Measurements from ENCODE around the gene NBEA. TPM values are rescaled to one million over a fixed set of nuclear protein-coding genes. Genes with fewer than 3 reads are reported as not detected.
A peak's percentile ranks its signal among the peaks of the same experiment; 100 is the strongest.

NBEA gene
- polyA plus RNA-seq, 2 of the 4 experiments (the other 2 are of a cell fraction): 3.5 to 11.8 TPM

DNA sequence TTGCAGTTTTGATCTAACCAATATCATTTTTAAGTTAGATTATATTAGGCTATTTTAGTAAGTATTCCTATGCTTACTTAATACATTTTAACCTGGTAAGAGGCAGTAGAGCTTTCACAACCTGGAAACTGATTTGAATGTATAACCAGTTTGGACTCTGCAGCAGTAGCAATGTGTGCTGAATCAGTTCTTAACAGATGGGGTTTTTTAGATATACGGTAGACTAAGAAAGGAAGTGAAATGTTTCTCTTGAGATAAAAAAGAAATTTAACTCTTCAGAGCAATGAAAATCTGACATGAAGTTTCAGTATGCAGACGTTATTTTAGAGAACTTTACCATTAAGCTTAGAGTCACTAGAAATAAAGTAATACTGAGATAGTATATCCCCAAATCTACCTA lies 2.7 kb downstream of the NBEA start:
- CTCF ChIA-PET: no interaction called here

DNA sequence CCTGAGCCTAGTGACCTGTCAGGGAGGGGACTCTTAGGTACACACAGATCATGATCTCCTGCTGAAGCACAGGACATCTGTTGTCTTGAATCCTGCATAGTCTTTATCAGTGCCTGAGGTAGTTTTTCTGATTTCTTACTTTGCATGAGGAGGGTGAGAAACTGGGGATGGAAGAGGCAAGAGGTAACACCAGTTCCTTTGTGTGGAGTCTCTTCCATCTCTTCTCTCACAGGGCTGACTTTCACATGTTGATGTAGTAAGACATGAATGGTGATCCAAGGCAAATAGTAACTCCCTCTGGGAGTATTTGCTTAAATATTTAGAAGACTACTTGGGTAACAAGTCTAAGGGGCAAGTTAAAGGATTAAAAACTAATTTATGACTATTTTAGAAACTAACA lies 9.5 kb downstream of the NBEA start:
- H3K4me2 ChIP-seq: no peak overlapping the region
- POLR2A ChIA-PET: no interaction called here
- H3K27ac ChIP-seq: no peak overlapping the region
- H3K4me3 ChIP-seq: no peak overlapping the region
- peaks cover 2% of the 10 kb centered on the region; the same call in 2 of the 3 replicates for H3K4me1 ChIP-seq
- CTCF ChIA-PET: no interaction called here
- ATAC-seq (no peak), FAIRE-seq (no peak), DNase-seq (ENCODE audit: low read depth in 1 of 2, low spot score in 1 of 2) (no peak)
- peaks cover 11% of the 10 kb centered on the region; the same call in 2 of the 3 replicates for H3K9me3 ChIP-seq
- no peak for TF ChIP-seq JUN (IDR thresholded peaks at IDR 0.05)
- TF ChIP-seq SREBF2 (IDR thresholded peaks at IDR 0.05): no peak
- no peak for TF ChIP-seq RFX5 (IDR thresholded peaks at IDR 0.05)
- no peak for TF ChIP-seq NR3C1 (IDR thresholded peaks at IDR 0.05)
- TF ChIP-seq TP53 (CRISPR knock-in tag; IDR thresholded peaks at IDR 0.05): no peak
- TF ChIP-seq, protein P1, sequence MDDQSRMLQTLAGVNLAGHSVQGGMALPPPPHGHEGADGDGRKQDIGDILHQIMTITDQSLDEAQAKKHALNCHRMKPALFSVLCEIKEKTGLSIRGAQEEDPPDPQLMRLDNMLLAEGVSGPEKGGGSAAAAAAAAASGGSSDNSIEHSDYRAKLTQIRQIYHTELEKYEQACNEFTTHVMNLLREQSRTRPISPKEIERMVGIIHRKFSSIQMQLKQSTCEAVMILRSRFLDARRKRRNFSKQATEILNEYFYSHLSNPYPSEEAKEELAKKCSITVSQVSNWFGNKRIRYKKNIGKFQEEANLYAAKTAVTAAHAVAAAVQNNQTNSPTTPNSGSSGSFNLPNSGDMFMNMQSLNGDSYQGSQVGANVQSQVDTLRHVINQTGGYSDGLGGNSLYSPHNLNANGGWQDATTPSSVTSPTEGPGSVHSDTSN (IDR thresholded peaks at IDR 0.05): no peak
- no peak for TF ChIP-seq CHD4 (IDR thresholded peaks at IDR 0.05; ENCODE audit: borderline replicate concordance)

More for the DNA sequence above, 2.7 kb downstream of the NBEA start:
- Histone ChIP-seq H3K27ac (no peak overlapping the region), H3K4me1 (peaks cover 30% of the 10 kb centered on the region; the same call in 2 of the 3 replicates), H3K4me3 (peak overlapping the region; percentile 91; the same call in 1 of the 3 replicates), H3K4me2 (peak overlapping the region; percentile 95), H3K9me3 (no peaks in the 10 kb centered on the region)
- POLR2A ChIA-PET: no interaction called here
- no peak for TF ChIP-seq BHLHE40 (IDR thresholded peaks at IDR 0.05; ENCODE audit: low read depth, low read length)
- no peak for TF ChIP-seq MAFK (IDR thresholded peaks at IDR 0.05; ENCODE audit: partially characterized antibody)
- TF ChIP-seq HOXB5 (CRISPR knock-in tag; IDR thresholded peaks at IDR 0.05): no peak
- TF ChIP-seq, protein P2, sequence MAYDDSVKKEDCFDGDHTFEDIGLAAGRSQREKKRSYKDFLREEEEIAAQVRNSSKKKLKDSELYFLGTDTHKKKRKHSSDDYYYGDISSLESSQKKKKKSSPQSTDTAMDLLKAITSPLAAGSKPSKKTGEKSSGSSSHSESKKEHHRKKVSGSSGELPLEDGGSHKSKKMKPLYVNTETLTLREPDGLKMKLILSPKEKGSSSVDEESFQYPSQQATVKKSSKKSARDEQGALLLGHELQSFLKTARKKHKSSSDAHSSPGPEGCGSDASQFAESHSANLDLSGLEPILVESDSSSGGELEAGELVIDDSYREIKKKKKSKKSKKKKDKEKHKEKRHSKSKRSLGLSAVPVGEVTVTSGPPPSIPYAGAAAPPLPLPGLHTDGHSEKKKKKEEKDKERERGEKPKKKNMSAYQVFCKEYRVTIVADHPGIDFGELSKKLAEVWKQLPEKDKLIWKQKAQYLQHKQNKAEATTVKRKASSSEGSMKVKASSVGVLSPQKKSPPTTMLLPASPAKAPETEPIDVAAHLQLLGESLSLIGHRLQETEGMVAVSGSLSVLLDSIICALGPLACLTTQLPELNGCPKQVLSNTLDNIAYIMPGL (CRISPR knock-in tag; IDR thresholded peaks at IDR 0.05; ENCODE audit: borderline replicate concordance): no peak
- 25% methylated on average over 2 of the region's 2 CpGs for WGBS (ENCODE audit: missing lambda C conversion rate)
- DNase-seq (ENCODE audit: low read depth in 1 of 2, low spot score in 1 of 2) (no peak), FAIRE-seq (no peak), ATAC-seq (no peak)

DNA sequence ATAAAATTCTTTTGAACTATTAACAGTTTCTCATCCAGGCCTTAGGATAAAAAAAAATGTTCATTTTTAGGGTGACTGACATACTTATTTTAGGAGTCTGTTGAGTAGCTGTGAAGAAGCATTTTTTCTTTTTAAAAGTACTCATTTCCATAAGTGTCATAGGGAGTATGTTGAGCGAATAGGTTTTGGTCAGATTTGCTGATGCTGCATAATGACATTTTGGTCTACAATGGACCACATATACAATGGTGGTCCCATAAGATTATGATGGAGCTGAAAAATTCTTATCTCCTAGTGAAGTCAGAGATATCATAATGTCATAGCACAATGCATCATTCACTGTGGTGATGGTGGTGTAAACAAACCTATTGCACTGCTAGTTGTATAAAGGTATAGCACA lies 17.4 kb downstream of the NBEA start:
- H3K4me1 ChIP-seq: no peaks in the 10 kb centered on the region
- FAIRE-seq (no peak), DNase-seq (ENCODE audit: low read depth in 1 of 2, low spot score in 1 of 2) (no peak), ATAC-seq (no peak)
- ChIA-PET POLR2A (no interaction called here), CTCF (interaction anchor here (1.9 kb wide), 1 partner anchor 11 kb away, joined by 5 read pairs; no protein-coding TSS in a partner anchor)
- TF ChIP-seq TFCP2L1 (CRISPR knock-in tag; IDR thresholded peaks at IDR 0.05): no peak
- TF ChIP-seq MAFK (IDR thresholded peaks at IDR 0.05; ENCODE audit: partially characterized antibody): peak; percentile 88
- H3K9me3 ChIP-seq: peaks cover under 1% of the 10 kb centered on the region; the same call in 1 of the 3 replicates
- H3K4me2 ChIP-seq: no peak overlapping the region
- H3K27ac ChIP-seq: no peak overlapping the region
- H3K4me3 ChIP-seq: no peak overlapping the region
- 91% methylated on average over 1 of the region's 1 CpG for WGBS (ENCODE audit: missing lambda C conversion rate)

DNA sequence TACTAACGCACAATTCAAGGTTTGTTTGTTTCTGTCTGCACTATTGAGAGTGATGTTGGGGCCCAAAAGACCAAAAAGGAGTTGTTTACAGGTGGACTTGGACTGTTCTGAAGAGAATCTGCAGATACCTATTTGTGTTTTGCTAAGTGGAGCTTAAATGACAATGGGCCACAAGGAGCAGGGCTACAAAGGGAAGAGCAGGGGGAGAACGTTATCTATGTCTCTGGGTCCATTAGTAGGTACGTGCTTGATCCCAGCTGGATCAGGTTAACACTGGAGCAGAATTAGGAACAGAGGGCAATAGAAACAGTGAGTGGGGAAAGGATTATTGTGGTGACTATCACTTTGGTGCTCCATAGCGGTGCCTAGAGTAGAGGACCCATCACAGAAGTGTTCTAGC lies 22.5 kb downstream of the NBEA start:
- Histone ChIP-seq H3K4me2 (no peak overlapping the region), H3K9me3 (0 out of 3 replicates have a peak, but pooled peaks cover 2% of the 10 kb centered on the region), H3K4me1 (0 out of 3 replicates have a peak, but pooled peaks cover 6% of the 10 kb centered on the region), H3K4me3 (no peak overlapping the region), H3K27ac (no peak overlapping the region)
- no peak for DNase-seq (ENCODE audit: low read depth in 1 of 2, low spot score in 1 of 2)
- FAIRE-seq: no peak
- CTCF ChIA-PET: interaction anchor here (0.6 kb wide), 1 partner anchor 608 kb away, joined by 3 read pairs; no protein-coding TSS in a partner anchor
- TF ChIP-seq, protein P3, sequence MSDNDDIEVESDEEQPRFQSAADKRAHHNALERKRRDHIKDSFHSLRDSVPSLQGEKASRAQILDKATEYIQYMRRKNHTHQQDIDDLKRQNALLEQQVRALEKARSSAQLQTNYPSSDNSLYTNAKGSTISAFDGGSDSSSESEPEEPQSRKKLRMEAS (IDR thresholded peaks at IDR 0.05): no peak
- 95% methylated on average over 4 of the region's 4 CpGs for WGBS (ENCODE audit: missing lambda C conversion rate)
- POLR2A ChIA-PET: no interaction called here
- ATAC-seq: no peak

Data from A549 (cell line).